H1 (cell line): ENCODE results near the gene GLRA2. TPM values are rescaled to one million over a fixed set of nuclear protein-coding genes. Genes with fewer than 3 reads are reported as not detected.

Source experiments
- CTCF ChIA-PET: fragments of 300-600 bp; sonication (Branson Sonifier 250); formaldehyde crosslinking; loops from one replicate; lab custom pipeline; 2021; ENCODE audit not compliant: partially characterized antibody; lab: Charles Lee
- POLR2A ChIA-PET: fragments of 300-600 bp; sonication (Branson Sonifier 250); formaldehyde crosslinking; loops from one replicate; lab custom pipeline; 2021; ENCODE audit warnings: inconsistent platforms; ENCODE audit not compliant: partially characterized antibody; lab: Charles Lee
- DNase-seq, 2 experiments: peaks; one replicate each; pipeline versions ENCODE4 v3.0.0 to v3.0.0-alpha.2; 2010 to 2022; ENCODE audit warnings: low spot score in 2 of 2, low read depth in 1 of 2, mixed read lengths in 1 of 2
- FAIRE-seq: peaks from 2 replicates; lab custom pipeline; 2011; peaks lifted over from hg19 to GRCh38; lab: Jason Lieb, UNC
- H2AFZ ChIP-seq: 2 replicates; pipeline ENCODE4 v1.8.1; 2012; ENCODE audit warnings: low read length, inconsistent platforms
- H2AK5ac ChIP-seq: 2 replicates; pipeline ENCODE4 v1.6.1; 2013; ENCODE audit warnings: low read depth, low read length
- H2BK120ac ChIP-seq: replicated peaks from 2 replicates; pipeline ENCODE3; 2013; ENCODE audit warnings: low read depth, low read length, inconsistent platforms
- H2BK12ac ChIP-seq: 2 replicates; pipeline ENCODE4 v1.6.1; 2013; ENCODE audit warnings: low read depth, low read length
- H2BK15ac ChIP-seq: 2 replicates; pipeline ENCODE4 v1.6.1; 2013; ENCODE audit warnings: low read length
- H2BK20ac ChIP-seq: 2 replicates; pipeline ENCODE4 v1.6.1; 2013; ENCODE audit warnings: low read length
- H2BK5ac ChIP-seq: 2 replicates; pipeline ENCODE4 v1.6.1; 2013; ENCODE audit warnings: low read depth, low read length
- H3K14ac ChIP-seq: 2 replicates; pipeline ENCODE4 v1.6.1; 2013; ENCODE audit warnings: inconsistent platforms; ENCODE audit not compliant: insufficient read length
- H3K18ac ChIP-seq: 2 replicates; pipeline ENCODE4 v1.6.1; 2013; ENCODE audit warnings: low read length; ENCODE audit errors: extremely low read depth
- H3K23ac ChIP-seq: 2 replicates; pipeline ENCODE4 v1.6.1; 2013; ENCODE audit warnings: inconsistent platforms; ENCODE audit not compliant: insufficient read length
- H3K23me2 ChIP-seq: 2 replicates; pipeline ENCODE4 v1.6.1; 2013; ENCODE audit warnings: low read depth, low read length
- H3K27ac ChIP-seq: 2 replicates; pipeline ENCODE4 v1.6.1; 2011; ENCODE audit warnings: low read depth, low read length, inconsistent platforms
- H3K27me3 ChIP-seq, 4 experiments: replicated peaks in 1 of 4; 1 replicate in 1 of 4; 2 replicates in 3 of 4; pipeline versions ENCODE4 v1.6.1 to v1.8.1; 2011 to 2013; ENCODE audit warnings: low read length in 3 of 4, mild to moderate bottlenecking in 3 of 4, inconsistent platforms in 2 of 4, mixed read lengths in 2 of 4, moderate library complexity in 1 of 4; ENCODE audit not compliant: control insufficient read depth in 3 of 4, insufficient read depth in 3 of 4; ENCODE audit errors: extremely low read depth in 1 of 4
- H3K36me3 ChIP-seq, 4 experiments: 2 replicates each; pipeline versions ENCODE4 v1.6.1 to v1.8.1; 2011 to 2013; ENCODE audit warnings: mild to moderate bottlenecking in 4 of 4, low read length in 3 of 4, moderate library complexity in 2 of 4, control low read depth in 1 of 4, inconsistent platforms in 1 of 4; ENCODE audit not compliant: insufficient read depth in 4 of 4, control insufficient read depth in 2 of 4
- H3K4ac ChIP-seq: replicated peaks from 2 replicates; pipeline ENCODE3; 2013; ENCODE audit warnings: low read length, low read depth, mixed read lengths, inconsistent platforms; ENCODE audit not compliant: insufficient read length
- H3K4me1 ChIP-seq, 4 experiments: replicated peaks in 1 of 4; 1 replicate in 1 of 4; 2 replicates in 3 of 4; pipeline versions ENCODE4 v1.6.1 to v1.8.1; 2011 to 2013; ENCODE audit warnings: low read length in 3 of 4, inconsistent platforms in 2 of 4, mixed read lengths in 1 of 4; ENCODE audit not compliant: insufficient read depth in 4 of 4, control insufficient read depth in 3 of 4
- H3K4me2 ChIP-seq, 2 experiments: 2 replicates each; pipeline versions ENCODE4 v1.6.1 to v1.8.1; 2011 to 2013; ENCODE audit warnings: low read depth in 2 of 2, low read length in 2 of 2, control low read depth in 1 of 2, inconsistent platforms in 1 of 2, mild to moderate bottlenecking in 1 of 2; ENCODE audit not compliant: insufficient read depth in 1 of 2
- H3K4me3 ChIP-seq, 4 experiments: fragments of 200-600, 300-600 bp in 1 of 4; sonication (generic), shearing (Covaris generic), sonication (Bioruptor Twin) in 1 of 4; 2 replicates each; pipeline versions ENCODE4 v1.5.1 to v1.8.1; 2011 to 2016; ENCODE audit warnings: low read length in 4 of 4, low read depth in 3 of 4, control low read depth in 2 of 4, inconsistent platforms in 2 of 4, mild to moderate bottlenecking in 2 of 4, mixed read lengths in 1 of 4, moderate library complexity in 1 of 4; ENCODE audit not compliant: insufficient read depth in 2 of 4; ENCODE audit errors: extremely low read depth in 1 of 4
- H3K56ac ChIP-seq: replicated peaks from 2 replicates; pipeline ENCODE3; 2013; ENCODE audit warnings: low read depth, mild to moderate bottlenecking, mixed read lengths, low read length, inconsistent platforms; ENCODE audit not compliant: insufficient read length
- H3K79me1 ChIP-seq: 2 replicates; pipeline ENCODE4 v1.6.1; 2013; ENCODE audit warnings: low read depth, low read length, control low read depth
- H3K79me2 ChIP-seq, 2 experiments: 2 replicates each; pipeline versions ENCODE4 v1.6.1 to v1.8.1; 2012 to 2013; ENCODE audit warnings: low read length in 2 of 2, mild to moderate bottlenecking in 2 of 2, inconsistent platforms in 1 of 2; ENCODE audit not compliant: insufficient read depth in 2 of 2, control insufficient read depth in 1 of 2
- H3K9ac ChIP-seq, 4 experiments: replicated peaks in 1 of 4; 1 replicate in 1 of 4; 2 replicates in 3 of 4; pipeline versions ENCODE4 v1.6.1 to v1.8.1; 2011 to 2013; ENCODE audit warnings: low read depth in 3 of 4, low read length in 3 of 4, control low read depth in 2 of 4, mild to moderate bottlenecking in 2 of 4, moderate library complexity in 2 of 4, inconsistent platforms in 1 of 4; ENCODE audit errors: extremely low read depth in 1 of 4
- H3K9me3 ChIP-seq, 2 experiments: 2 replicates each; pipeline versions ENCODE4 v1.6.1 to v1.8.1; 2012 to 2013; ENCODE audit warnings: mild to moderate bottlenecking in 2 of 2, moderate library complexity in 2 of 2, control low read depth in 1 of 2, inconsistent platforms in 1 of 2, low read depth in 1 of 2, low read length in 1 of 2, mixed read lengths in 1 of 2; ENCODE audit not compliant: insufficient read depth in 2 of 2
- H4K20me1 ChIP-seq, 2 experiments: replicated peaks in 1 of 2; 2 replicates each; pipeline versions ENCODE3 to v1.8.1; 2011 to 2013; ENCODE audit warnings: inconsistent platforms in 2 of 2, low read length in 2 of 2, mild to moderate bottlenecking in 1 of 2; ENCODE audit not compliant: insufficient read depth in 2 of 2, control insufficient read depth in 1 of 2
- H4K5ac ChIP-seq: 2 replicates; pipeline ENCODE4 v1.6.1; 2013; ENCODE audit warnings: low read length, low read depth, mixed read lengths, inconsistent platforms; ENCODE audit not compliant: insufficient read length
- H4K8ac ChIP-seq: 2 replicates; pipeline ENCODE4 v1.8.0; 2013; ENCODE audit warnings: mild to moderate bottlenecking, moderate library complexity, low read length, inconsistent platforms; ENCODE audit not compliant: insufficient read depth; ENCODE audit errors: extremely low read depth
- H4K91ac ChIP-seq: replicated peaks from 2 replicates; pipeline ENCODE3; 2013; ENCODE audit warnings: low read length, mixed read lengths, inconsistent platforms; ENCODE audit not compliant: insufficient read length
- BACH1 ChIP-seq: IDR thresholded peaks from 2 replicates; pipeline ENCODE4 v1.6.1; 2012; ENCODE audit warnings: low read length, improper control_type of control experiment
- CHD1 ChIP-seq: IDR thresholded peaks from 2 replicates; pipeline ENCODE4 v1.6.1; 2012; ENCODE audit warnings: low read depth, low read length, improper control_type of control experiment
- GABPA ChIP-seq: IDR thresholded peaks from 2 replicates; pipeline ENCODE4 v1.6.1; 2011; ENCODE audit warnings: mild to moderate bottlenecking, low read length, moderate library complexity, borderline replicate concordance; ENCODE audit not compliant: insufficient read depth
- JUND ChIP-seq: IDR thresholded peaks from 2 replicates; pipeline ENCODE4 v1.6.1; 2011; ENCODE audit warnings: mild to moderate bottlenecking, improper control_type of control experiment, low read length
- KDM1A ChIP-seq: fragments of 200-600, 300-600 bp; sonication (generic); IDR thresholded peaks from 2 replicates; pipeline ENCODE4 v1.7.1; 2016; ENCODE audit warnings: mild to moderate bottlenecking, low read length, borderline replicate concordance
- POLR2AphosphoS5 ChIP-seq: IDR thresholded peaks from 2 replicates; pipeline ENCODE4 v1.6.1; 2011; ENCODE audit warnings: low read depth, low read length
- SIX5 ChIP-seq: IDR thresholded peaks from 2 replicates; pipeline ENCODE4 v1.6.1; 2011; ENCODE audit warnings: mild to moderate bottlenecking, low read depth, low read length
- SP2 ChIP-seq: IDR thresholded peaks from 2 replicates; pipeline ENCODE4 v1.6.1; 2012; ENCODE audit warnings: mild to moderate bottlenecking, low read length, inconsistent platforms
- TAF1 ChIP-seq: IDR thresholded peaks from 2 replicates; pipeline ENCODE4 v1.6.1; 2011; ENCODE audit warnings: mild to moderate bottlenecking, low read depth, low read length
- TEAD4 ChIP-seq: IDR thresholded peaks from 2 replicates; pipeline ENCODE4 v1.6.1; 2012; ENCODE audit warnings: low read depth, low read length, inconsistent platforms, mixed read lengths
- WGBS, 2 experiments: shearing (Covaris generic) in 1 of 2; methylation state at CpG; one replicate each; pipeline versions ENCODE4 v1.1.6 to v1.1.7; 2013 to 2015; ENCODE audit warnings: low lambda C conversion rate in 2 of 2, mixed read lengths in 2 of 2, inconsistent platforms in 1 of 2, low coverage in 1 of 2, missing lambda C conversion rate in 1 of 2; ENCODE audit not compliant: insufficient replicate concordance in 2 of 2, insufficient coverage in 1 of 2, insufficient read length in 1 of 2; ENCODE audit errors: extremely low coverage in 1 of 2, missing lambda C conversion rate in 1 of 2; 5-methylcytosine and 5-hydroxymethylcytosine counted together
- polyA plus RNA-seq, 7 experiments: library from polyadenylated mRNA; depleted of rRNA in 3 of 7; stranded (reverse) in 5 of 7; unstranded in 2 of 7; fragments of >200 nt in 5 of 7; fragments of 200-250 nt in 2 of 7; gene quantifications; 1 replicate in 5 of 7; 2 replicates in 1 of 7; 4 replicates in 1 of 7; pipeline versions ENCODE4 v1.2.1 to v1.2.3, GENCODE V29; 2011 to 2013; ENCODE audit warnings: missing spikeins in 2 of 7, mixed read lengths in 2 of 7
- total RNA-seq: library from RNA; stranded (reverse); fragmentation: NEBNext Ultra II Directional; extraction: Animal tissue kit (Norgen Biotek cat#: 25700); gene quantifications from 2 replicates; pipeline ENCODE4 v1.2.1, GENCODE V29; 2021

The GLRA2 gene
- total and polyA plus RNA-seq, 2 of the 8 experiments (the other 6 are each of a cell fraction or from before 2014, with no cell fraction given): not detected

DNA sequence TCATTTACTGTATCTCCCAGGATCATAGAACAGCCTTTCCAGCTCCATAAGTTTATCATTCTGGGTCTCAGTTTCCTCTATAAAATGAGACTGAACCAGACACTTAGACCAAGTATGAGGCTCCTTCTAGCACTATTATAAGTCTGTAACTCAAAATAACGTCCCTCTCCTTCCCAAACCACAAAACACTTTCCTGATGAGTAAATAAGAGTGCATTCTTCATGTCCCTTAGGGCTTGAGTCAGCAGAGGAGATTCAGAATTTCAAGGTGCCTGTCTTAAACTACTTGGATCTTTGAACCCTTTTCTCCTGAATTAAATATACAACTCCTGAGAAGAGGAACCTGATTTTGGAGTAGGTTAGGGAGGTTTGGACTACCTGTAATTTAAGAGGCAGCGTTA lies 62.6 kb downstream of the GLRA2 start:
- no peak for FAIRE-seq
- CTCF ChIA-PET: no interaction called here
- H3K79me1 ChIP-seq: no peaks in the 10 kb centered on the region
- POLR2A ChIA-PET: no interaction called here
- no peaks in the 10 kb centered on the region for H4K20me1 ChIP-seq
- no peak overlapping the region for H3K56ac ChIP-seq
- no peak overlapping the region for H3K4ac ChIP-seq
- H3K23ac ChIP-seq: no peak overlapping the region
- no peak overlapping the region for H3K4me2 ChIP-seq
- H3K14ac ChIP-seq: no peak overlapping the region
- 89% methylated on average over 2 of the region's 2 CpGs; no CpG with 5 or more reads in 1 of the 2 experiments for WGBS, 2 experiments
- H2BK12ac ChIP-seq: no peak overlapping the region
- H2AK5ac ChIP-seq: no peak overlapping the region
- no peak overlapping the region for H2BK20ac ChIP-seq
- no peak for DNase-seq
- no peaks in the 10 kb centered on the region for H3K27me3 ChIP-seq
- no peaks in the 10 kb centered on the region for H3K4me1 ChIP-seq
- H2BK5ac ChIP-seq: no peak overlapping the region
- H2AFZ ChIP-seq: no peak overlapping the region
- no peak overlapping the region for H3K27ac ChIP-seq
- no peak overlapping the region for H4K8ac ChIP-seq
- no peaks in the 10 kb centered on the region for H3K79me2 ChIP-seq
- no peaks in the 10 kb centered on the region for H3K9me3 ChIP-seq
- no peak overlapping the region for H4K91ac ChIP-seq
- H3K18ac ChIP-seq: no peak overlapping the region
- H2BK120ac ChIP-seq: no peak overlapping the region
- H3K36me3 ChIP-seq: no peaks in the 10 kb centered on the region
- no peak overlapping the region for H2BK15ac ChIP-seq
- no peaks in the 10 kb centered on the region for H3K23me2 ChIP-seq
- H3K4me3 ChIP-seq: no peak overlapping the region
- no peak overlapping the region for H3K9ac ChIP-seq
- TF ChIP-seq TAF1: no peak
- TF ChIP-seq BACH1: no peak
- TF ChIP-seq JUND: no peak
- TF ChIP-seq TEAD4: no peak
- no peak for TF ChIP-seq KDM1A
- TF ChIP-seq POLR2AphosphoS5: no peak
- no peak for TF ChIP-seq CHD1
- no peak for TF ChIP-seq SIX5
- TF ChIP-seq SP2: no peak
- no peak for TF ChIP-seq GABPA
- H4K5ac ChIP-seq: no peak overlapping the region
